HG03457 (cell line): Measurements from ENCODE around the gene DPM1.

Source experiments
- ATAC-seq: cut with Tn5 transposase; IDR thresholded peaks from one replicate; pipeline ENCODE4 v1.9.1; 2021; ENCODE audit warnings: moderate number of reproducible peaks; ENCODE audit not compliant: unreplicated experiment

Gene DPM1

DNA sequence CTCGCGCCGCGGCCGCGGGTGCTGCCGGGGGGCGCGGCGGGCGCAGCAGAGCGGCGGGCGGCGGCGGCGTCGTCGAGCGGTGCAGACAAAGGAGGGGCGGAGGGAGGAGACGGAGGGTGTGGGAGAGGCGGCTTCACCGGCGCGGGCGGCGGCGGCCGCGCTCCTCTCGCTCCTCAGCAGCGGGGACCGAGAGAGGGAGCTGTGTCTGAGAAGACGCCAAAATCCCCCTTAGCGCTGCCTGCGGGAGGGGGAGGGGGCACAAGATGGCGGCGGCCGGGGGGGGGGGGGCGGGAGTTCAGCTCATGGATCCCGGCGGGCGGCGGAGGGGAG is 27.4 kb downstream of the DPM1 start:
- peak; percentile 6 for ATAC-seq

DNA sequence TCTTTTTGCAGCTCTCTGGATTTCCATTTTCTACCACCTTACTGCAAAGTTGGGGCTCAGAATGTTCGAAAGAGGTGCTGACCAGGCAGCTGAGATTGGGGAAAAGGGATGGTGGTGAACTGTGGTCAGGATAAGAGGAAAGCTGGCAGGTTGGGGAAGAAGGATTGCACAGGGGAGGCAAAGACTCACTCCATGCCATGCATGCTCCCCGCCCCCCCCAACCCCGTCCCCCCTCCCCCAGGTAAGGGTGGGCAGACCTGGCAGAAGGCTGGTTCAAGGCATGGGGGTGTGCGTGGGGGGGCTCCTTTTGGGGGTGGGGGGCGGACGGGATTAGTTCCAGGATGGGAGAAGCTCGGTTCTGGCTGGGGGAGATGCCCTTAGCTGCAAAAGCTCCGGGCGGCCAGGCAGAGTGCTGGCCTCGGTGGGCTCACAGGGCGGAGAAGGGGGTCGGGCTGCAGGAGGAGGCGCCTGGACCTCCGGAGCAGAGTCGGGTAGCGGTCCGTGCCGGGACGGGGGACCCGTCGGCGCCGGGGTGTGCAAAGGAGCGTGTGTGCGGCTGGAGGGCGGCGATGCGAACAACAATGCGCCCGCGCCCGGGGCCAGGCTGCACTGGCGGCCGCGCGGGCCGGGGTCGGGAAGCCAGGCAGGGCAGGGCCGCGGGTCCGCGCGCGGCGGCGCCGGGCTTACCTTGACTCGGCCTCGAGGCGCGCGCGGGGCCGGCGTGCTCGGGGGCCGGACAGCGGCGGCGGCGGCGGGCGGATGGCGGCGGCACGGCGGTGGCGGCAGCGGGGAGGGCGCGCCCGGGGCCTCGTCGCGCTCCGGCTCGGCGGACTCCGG is 28.0 kb downstream of the DPM1 start:
- ATAC-seq = no peak

DNA sequence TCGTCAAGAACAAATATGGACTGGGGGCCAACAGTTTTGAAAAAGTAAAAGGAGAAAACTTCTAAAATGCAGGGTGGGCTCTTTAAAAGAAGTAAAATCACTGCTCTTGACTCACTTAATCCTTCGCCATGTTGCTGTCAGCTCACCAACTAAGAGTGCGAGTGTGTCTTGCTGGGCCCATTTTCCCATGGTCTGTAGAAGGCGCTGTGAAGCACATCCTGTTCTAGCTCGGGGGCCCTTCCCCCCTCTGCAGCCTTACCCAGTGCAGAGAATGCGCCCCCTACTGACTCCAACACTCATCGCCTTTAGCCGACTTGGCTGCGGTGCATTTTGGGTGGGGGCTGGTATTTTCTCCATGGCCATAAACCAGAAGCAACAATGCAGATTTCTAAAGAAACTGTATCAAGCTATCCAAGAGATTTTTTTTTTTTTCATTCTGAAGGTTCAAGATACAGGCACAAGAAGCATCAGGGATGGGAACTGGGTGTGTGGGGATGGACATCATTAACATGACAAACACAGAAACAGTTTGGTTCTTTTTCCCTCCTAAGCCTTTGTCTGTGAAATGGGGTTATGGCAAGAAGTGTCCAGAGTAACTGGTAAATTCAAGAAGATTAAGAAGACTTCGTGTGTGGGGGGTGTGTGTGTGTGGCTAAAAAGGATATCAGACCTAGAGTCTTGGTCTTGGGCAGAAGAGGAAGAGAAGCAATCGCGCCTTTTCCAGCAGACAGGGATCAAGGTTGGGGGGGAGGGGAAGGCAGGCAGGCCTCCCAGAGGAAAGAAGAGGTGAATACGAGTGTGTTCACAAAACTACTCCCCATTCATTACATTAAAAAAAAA is 28.8 kb downstream of the DPM1 start:
- peak; percentile 45 for ATAC-seq

DNA sequence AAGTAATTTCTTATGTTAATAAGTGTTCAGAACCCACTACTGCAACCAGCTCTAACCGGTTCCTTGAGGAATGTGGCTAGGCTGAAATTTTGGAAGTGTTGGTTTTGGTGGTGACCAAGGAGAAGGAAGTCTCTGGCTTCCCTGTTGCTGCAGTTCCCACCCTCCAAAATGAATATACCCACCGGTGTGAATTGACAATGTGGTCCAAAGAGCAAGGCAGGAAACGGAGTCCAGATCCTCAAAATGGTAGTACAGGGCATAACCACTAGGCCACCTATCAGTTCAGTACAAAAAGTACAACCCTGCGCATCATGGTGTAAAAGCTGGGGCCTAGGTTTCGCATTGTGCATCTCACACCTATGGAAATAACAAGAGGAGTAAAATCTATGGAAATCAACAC is 29.9 kb downstream of the DPM1 start:
- ATAC-seq = no peak

DNA sequence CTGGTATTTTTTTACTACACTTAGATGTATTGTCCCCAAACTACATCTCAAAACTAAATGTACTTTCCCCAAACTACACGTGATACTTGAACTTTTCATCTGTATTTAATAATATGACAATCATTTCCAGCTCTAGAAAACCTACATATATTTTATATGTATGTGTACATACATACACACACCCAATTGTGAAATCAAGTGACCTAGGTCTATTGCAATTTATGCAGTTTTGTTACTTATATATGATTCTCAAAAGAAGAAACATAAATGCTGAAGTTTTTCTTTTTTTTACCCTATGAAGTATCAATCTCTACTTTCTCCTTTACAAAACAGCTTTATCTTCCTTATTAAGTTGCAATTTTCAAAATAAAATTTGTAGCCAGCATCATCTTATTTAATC is 31.8 kb downstream of the DPM1 start:
- no peak for ATAC-seq

DNA sequence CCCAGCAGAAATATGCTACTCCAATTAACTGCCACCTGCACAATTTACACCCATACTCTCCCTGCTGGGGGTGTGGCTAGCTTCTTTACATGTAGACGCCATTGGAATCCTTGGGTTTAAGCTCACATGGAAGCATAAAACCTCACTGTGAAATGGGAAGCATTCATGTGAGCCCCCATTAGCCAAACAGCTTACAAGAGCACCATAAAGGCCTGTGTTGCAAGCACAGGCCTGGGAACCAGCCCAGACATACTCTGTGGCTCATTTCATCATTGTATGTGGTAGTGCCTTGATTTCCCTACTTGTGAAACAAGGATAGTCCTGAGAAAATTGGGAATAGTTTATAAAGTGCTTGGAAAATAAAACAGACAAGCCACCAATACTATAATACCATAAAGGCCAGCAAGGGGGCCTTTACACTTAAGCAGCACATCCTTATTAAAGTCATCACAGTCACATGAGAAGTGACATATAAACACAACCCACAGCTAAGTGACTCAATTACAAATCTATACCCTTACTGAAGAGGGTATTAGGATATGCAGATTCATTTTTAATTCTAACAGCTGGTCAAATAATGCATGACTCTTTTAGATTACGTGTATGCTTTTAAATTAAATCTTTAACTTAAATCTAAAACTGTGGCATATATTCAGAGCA is 33.9 kb downstream of the DPM1 start:
- ATAC-seq = no peak

DNA sequence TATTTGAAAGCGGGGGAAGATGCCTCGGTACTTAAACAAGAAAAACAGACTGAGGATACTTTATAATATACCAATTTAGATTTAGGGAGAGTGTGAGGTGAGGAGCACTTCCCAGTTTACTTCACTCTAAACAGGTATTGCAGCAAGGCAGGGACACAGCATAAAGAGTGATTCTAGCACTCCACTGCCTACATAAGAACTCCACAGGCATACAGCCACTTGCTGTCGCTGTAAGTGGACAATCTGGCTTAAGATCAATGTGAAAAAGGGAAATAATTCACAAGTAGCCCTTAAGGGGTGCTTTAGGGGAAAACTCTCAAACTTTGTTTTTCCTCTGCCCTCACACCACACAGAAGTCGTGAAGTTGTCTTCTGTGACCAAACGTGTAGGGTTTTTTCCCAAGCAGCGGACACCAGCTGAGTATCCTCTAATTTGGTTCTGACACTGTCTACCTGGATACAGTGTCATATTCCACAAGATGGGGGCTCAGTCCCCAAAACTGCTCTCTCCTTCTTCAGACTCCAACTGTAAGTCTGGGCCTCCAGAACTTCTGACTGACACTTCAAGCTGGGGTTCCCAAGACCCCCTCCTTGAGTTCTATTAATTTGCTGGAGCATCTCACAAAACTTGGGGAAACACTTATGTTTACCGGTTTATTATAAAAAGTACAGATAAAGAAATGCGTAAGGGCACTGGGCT is 36.4 kb downstream of the DPM1 start:
- no peak for ATAC-seq

DNA sequence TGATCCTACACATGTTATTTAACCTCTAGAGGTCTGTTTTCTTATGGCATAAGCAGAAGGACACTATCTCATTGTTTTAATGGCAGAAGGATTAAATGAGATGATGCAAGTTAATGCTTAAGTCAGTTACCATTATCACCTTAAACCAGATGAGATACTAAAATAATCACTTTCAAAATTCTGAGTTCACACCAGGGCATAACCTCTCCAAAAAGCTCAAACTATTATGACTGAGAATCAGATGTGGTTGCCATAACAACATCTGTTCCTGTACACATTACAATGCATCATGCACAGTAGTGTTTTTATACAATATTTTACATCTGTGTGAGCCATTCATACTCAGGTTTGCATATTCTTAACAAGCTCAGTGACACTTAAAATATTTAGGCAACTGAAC is 37.3 kb downstream of the DPM1 start:
- no peak for ATAC-seq

DNA sequence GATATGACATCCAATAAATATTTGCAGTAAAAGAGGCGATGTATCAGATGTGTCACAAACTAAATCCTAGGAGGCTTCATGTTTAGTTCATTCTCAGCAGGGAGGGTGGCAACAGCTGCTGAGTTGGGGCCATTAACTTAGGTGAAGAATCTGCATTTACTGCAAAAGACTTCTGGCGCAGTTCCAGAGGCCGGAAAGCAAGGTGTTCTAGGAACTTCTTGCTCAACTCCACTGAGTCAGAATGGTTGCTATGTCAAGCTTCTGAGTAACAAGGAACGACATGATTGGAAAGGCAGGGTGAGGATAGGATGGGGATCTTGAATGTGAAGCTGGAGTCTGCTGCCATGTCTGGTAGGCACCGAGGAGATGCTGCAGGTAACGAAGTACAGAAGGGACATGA is 38.8 kb downstream of the DPM1 start:
- ATAC-seq = no peak

DNA sequence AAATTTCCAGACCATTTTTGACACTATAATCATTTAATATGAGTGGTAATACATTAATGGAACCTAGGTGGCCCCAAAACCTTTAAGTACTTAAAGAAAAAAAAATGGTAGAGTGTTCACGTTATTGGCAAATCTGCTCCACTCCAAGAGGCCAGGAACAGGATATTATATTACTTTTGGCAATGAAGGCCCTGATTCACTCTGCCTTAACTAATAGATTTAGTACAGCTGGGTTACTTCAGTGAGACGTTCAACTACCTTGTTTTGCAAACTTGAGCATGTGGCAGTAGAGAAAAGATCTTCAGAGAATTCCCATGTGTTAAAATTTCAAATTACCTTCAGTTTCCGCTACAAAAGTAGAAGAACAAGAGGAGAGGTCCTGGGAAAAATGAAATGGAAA is 39.9 kb downstream of the DPM1 start:
- ATAC-seq = no peak

DNA sequence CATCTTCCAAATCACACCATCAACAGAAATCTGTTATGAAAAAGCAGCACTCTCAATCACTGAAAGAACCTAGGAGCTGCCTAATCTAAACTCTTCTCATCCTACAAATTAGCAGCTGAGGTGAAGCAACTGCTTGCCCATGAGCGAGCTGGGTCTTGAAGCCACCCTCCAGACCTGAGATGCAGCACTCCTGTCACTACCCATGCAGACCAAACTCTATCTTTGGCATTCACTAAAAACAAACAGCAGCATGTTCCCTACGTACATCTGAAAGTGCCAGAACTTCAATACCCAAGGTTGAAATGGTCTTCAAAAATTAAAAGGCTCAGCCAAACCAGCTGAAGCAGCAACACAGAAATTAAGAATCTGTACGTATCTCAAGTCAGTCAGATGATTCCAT is 41.4 kb downstream of the DPM1 start:
- ATAC-seq = no peak

DNA sequence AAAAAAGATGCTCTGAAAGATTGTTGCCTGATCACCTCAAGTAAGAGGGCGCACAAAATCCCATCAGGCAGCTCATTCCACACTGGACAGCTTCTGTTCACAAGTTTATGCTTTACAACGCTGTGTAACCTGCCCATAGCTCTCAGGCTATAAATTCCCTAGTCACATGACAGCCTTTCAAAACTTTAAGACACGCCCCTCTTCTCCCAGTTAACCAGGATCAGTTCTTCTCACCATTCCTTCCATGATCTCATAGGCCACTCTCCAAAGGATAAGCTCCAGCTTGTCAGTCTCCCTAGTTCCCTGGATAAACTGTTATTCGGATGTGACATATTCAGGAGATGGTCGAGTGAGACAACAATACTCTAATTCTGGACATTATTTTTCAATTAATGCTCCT is 42.1 kb downstream of the DPM1 start:
- no peak for ATAC-seq

DNA sequence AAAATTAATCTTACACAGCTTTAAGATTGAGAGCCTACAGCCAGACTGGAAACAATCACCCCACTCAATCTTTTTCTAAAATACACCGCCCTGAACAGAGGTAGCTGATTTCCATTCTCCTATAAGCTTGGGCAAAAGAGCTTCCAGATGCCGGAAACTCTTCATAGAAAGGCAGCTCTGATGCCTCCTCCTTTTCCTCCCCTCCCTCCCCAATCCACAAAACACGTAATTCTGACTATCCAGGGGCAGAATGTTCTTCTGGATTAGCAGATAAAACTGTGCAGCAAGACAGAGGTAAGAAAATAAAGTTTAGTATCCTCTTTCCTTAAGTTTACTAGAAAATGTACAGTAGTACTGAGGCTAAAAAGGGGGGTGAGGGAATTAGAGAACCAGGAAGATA is 42.9 kb downstream of the DPM1 start:
- no peak for ATAC-seq

DNA sequence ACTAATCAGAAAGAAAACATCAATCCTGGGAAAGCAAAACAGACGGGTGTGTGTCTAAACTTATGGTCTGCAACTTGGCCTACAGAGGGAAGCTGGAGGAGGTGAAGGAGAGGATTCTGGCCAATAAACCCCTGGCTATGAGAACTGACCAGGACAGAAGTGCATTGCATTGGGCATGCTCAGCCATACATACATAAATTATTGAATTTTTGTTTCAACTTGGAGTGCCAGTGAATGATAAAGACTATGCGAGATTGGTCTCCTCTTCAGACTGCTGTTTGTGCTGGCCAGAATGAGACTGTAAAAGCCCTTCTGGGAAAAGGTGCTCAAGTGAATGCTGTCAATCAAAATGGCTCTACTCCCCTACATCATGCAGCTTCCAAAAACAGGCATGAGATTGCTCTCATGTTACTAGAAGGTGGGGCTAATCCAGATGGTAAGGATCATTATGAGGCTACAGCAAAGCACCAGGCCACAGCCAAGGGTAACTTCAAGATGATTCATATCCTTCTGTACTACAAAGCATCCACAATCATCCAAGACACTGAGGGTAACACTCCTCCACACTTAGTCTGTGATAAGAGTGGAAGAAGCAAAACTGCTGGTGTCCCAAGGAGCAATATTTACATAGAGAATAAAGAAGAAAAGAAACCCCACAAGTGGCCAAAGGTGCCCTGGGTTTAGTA is 44.5 kb downstream of the DPM1 start:
- no peak for ATAC-seq

DNA sequence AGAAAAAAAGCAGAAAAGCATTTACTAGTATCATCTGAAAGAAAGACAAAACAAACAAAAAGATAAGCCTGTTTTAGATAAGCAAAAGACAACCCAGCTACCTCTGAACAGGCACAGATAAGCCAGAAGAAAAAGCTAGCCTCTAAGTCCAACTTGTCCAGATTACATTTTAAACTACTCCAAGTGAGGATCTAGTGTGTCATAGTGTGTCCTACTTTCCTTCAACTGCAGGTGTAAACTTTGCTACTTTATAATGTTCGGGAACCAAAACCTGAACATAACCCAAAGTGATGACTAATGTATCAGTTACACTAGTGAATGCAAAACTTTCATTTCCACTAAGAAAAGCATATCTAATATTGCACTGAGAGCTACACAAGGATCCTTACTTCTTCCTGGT is 46.6 kb downstream of the DPM1 start:
- ATAC-seq = no peak

DNA sequence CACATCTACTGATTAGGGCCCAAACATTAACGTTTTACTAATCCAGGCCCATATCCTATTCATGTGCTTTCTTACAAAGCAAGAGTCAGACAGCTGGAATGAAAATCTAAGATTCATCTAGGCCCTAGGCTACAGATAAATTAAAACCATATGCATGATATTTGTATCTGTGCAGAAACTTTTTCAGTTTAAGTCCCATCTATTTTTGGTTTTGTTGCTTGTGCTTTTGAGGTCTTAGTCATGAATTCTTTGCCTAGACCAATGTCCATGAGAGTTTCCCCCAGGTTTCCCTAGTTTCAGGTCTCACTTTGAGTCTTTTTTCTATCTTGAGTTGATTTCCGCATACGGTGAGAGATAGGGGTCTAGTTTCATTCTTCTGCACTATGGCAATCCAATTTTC is 47.3 kb downstream of the DPM1 start:
- no peak for ATAC-seq

DNA sequence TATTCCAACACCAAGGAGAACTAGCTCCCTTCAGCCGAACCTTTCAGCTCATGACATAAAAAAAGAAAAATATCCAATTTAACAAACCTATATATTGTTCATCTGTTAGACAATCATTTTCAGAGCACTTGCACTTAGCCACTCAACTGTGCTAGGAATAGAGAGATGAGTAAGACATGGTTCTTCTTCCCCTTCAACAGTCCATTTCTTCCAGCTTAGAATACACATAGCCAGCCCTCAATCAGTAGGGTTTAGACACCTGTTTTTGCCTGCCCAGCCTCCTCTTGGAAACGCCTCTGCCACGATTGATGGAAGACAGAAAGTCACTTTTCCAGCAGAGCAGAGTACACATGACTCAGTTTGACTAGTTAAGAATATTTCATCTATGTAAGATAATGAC is 48.9 kb downstream of the DPM1 start:
- ATAC-seq = no peak

DNA sequence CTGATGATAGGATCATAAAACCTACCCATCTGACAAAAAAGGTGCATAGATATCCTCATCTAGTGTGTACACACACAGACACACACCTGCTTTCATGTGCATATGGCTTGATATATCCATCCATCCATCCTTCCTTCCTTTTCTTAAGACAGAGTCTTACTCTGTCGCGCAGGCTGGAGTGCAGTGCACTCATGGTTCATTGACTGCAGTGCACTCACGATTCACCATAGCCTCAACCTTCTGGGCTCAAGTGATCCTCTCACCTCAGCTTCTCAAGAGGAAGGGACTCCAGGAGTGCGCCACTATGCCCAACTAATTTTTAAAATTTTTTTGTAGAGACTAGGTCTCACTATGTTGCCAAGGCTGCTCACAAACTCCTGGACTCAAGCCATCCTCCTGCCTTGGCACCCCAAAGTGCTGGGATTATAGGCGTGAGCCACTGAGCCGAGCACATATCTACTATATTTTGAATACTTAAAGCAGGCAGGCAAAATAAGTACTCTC is 54.2 kb downstream of the DPM1 start:
- ATAC-seq = no peak

DNA sequence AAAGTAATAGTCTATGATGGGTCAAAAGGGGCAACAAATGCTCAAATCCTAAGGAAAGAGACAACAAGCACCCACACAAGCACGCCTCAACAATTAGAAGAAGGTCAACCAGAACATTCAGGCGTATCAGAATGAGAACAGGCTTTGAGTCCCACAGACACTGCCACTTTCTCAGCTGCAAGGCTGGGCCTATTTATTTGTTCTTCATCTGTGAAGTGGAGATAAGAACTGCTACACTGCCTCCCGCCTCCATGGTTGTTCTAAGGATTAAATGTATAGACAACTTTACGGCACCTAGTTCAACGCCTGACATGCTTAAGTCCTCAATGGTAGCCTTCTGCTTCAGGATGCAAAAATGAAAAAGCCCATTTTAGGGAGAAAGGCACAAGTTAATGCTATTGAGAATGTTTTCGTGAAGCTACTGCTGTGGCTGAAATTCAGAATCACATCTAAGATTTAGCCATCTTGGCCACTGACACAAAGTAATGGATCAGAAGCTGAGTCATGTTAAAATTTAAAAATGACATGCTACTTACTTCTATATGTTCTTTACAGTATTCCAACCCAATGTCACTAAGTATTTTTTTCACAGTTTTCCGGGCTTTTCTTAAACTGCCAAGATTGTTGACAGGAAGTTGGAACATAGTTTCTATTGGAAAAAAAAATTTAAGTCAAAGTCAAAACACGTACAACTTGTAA is 54.8 kb downstream of the DPM1 start:
- no peak for ATAC-seq

DNA sequence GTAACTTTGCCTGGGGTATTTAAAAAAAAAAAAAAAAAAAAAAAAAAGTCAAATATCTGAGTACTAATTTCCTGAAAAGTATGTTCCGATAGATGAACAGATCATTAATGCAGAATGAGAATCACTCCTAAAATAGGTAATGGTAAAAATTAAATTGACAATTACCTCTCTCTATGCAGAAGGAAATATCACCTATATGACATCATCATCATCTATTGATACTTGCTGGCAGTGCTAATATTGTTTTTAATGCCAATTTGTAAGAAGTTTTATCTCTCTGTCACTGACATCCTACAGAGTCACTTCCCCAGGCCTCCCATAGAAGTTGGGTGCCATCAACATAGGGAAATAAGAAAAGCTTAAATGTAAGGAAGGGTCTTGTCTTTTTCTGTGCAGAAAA is 57.0 kb downstream of the DPM1 start:
- no peak for ATAC-seq
